Lower leg skin (tissue), 4 donors: ENCODE data around the gene PTPN13. TPM values are rescaled to one million over a fixed set of nuclear protein-coding genes. Genes with fewer than 3 reads are reported as not detected.
"Not testable (repeated sequence)": the region's sequence is repeated elsewhere in the genome, so short reads cannot be mapped to it uniquely, and the experiment has no call there.

Experiments
- DNase-seq, 2 donors: peaks; one replicate each; pipeline ENCODE4 v3.0.0-alpha.2; 2019; ENCODE audit warnings: low spot score in 2 of 2
- H3K4me3 ChIP-seq: fragments of 200-600 bp; sonication (generic); 2 replicates; pipeline ENCODE4 v1.5.1; 2017; ENCODE audit warnings: mild to moderate bottlenecking, low read depth; ENCODE audit not compliant: poor library complexity, severe bottlenecking
- POLR2A ChIP-seq, 2 donors: fragments of 450-650 bp; IDR thresholded peaks; one replicate each; pipeline ENCODE4 v1.6.1; 2016 to 2017; ENCODE audit warnings: antibody characterized with exemption in 2 of 2, mild to moderate bottlenecking in 1 of 2, moderate library complexity in 1 of 2
- WGBS, 2 donors: methylation state at CpG; one replicate each; pipeline ENCODE4 v1.1.5; 2018; 5-methylcytosine and 5-hydroxymethylcytosine counted together
- intact Hi-C: fragments of 100-400 bp; cut with DNase I; formaldehyde crosslinking; loops from one replicate; pipeline ENCODE4 v1.15.0; 2023; ENCODE audit warnings: low total_unique reads
- total RNA-seq, 4 donors: library from RNA; depleted of rRNA; stranded (reverse); fragments of >200 nt; gene quantifications; one replicate each; pipeline ENCODE4 v1.1.0, GENCODE V29; 2016
- TF ChIP-seq, protein P1 (sequence below), 3 donors: fragments of 450-650 bp; IDR thresholded peaks; one replicate each; pipeline ENCODE4 v1.5.1; 2016; ENCODE audit warnings: antibody characterized with exemption in 3 of 3, mild to moderate bottlenecking in 3 of 3, moderate library complexity in 2 of 3

PTPN13 gene
- total RNA-seq, 4 donors from 2014 or later = 98.7 to 135 (median 113) TPM

- H3K4me3 ChIP-seq = no peak overlapping the region
- intact Hi-C loops = no loop called here
- DNase-seq = no peak
- TF ChIP-seq POLR2A (IDR thresholded peaks at IDR 0.05) = no peak
- TF ChIP-seq, protein P1, sequence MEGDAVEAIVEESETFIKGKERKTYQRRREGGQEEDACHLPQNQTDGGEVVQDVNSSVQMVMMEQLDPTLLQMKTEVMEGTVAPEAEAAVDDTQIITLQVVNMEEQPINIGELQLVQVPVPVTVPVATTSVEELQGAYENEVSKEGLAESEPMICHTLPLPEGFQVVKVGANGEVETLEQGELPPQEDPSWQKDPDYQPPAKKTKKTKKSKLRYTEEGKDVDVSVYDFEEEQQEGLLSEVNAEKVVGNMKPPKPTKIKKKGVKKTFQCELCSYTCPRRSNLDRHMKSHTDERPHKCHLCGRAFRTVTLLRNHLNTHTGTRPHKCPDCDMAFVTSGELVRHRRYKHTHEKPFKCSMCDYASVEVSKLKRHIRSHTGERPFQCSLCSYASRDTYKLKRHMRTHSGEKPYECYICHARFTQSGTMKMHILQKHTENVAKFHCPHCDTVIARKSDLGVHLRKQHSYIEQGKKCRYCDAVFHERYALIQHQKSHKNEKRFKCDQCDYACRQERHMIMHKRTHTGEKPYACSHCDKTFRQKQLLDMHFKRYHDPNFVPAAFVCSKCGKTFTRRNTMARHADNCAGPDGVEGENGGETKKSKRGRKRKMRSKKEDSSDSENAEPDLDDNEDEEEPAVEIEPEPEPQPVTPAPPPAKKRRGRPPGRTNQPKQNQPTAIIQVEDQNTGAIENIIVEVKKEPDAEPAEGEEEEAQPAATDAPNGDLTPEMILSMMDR (IDR thresholded peaks at IDR 0.05) = no peak
Observed at GRCh38 chr4:86717651-86718050, 123.5 kb downstream of the PTPN13 start.

DNA sequence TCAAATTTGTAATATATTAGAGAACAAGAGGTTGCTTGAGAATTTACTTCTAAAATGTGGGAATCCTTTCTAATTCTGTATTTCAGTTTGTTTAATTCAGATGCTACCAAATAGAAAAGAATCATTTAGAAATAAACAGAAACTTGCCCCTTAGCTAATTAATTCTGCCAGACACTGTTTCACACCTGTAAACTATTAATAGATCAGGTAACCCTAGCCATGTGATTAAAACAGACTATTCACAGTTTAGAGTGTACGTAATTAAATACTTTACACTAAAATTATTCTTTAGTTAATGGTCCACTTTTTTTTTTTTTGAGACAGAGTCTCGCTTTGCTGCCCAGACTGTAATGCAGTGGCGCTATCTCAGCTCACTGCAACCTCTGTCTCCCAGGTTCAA, 124.0 kb downstream of the PTPN13 start:
- intact Hi-C loops = no loop called here
- no peak for DNase-seq
- 93 to 94% methylated on average over 3 of the region's 3 CpGs for WGBS, 2 donors
- TF ChIP-seq, protein P1 (IDR thresholded peaks at IDR 0.05) = no peak
- no peak for TF ChIP-seq POLR2A (IDR thresholded peaks at IDR 0.05)
- H3K4me3 ChIP-seq = no peak overlapping the region

DNA sequence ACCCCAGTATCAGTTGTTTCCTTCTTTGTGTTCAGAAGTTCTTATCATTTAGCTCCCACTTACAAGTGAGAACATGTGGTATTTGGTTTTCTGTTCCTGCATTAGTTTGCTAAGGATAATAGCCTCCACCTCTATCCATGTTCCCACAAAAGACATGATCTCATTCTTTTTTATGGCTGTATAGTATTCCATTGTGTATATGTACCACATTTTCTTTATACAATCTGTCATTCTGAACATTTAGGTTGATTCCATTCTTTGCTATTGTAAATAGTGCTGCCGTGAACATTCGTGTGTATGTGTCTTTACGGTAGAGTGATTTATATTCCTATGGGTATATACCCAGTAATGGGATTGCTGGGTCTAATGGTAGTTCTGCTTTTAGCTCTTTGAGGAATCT, 125.0 kb downstream of the PTPN13 start:
- DNase-seq, H3K4me3 ChIP-seq, intact Hi-C loops: not testable (repeated sequence)
- 97% methylated on average over 3 of the region's 3 CpGs for WGBS, 2 donors

- intact Hi-C loops = no loop called here
- no peak overlapping the region for H3K4me3 ChIP-seq
- WGBS, 2 donors = 67 to 70% methylated on average over 3 of the region's 3 CpGs
- TF ChIP-seq POLR2A (IDR thresholded peaks at IDR 0.05) = no peak
- TF ChIP-seq, protein P1 (IDR thresholded peaks at IDR 0.05) = no peak
- DNase-seq = no peak
Observed at GRCh38 chr4:86720508-86721068, 126.5 kb downstream of the PTPN13 start.

- intact Hi-C loops = no loop called here
- H3K4me3 ChIP-seq = no peak overlapping the region
- WGBS, 2 donors = 82 to 87% methylated on average over 2 of the region's 2 CpGs
- DNase-seq = no peak
- TF ChIP-seq, protein P1 (IDR thresholded peaks at IDR 0.05) = no peak
- TF ChIP-seq POLR2A (IDR thresholded peaks at IDR 0.05) = no peak
Observed at GRCh38 chr4:86721412-86721811, 127.3 kb downstream of the PTPN13 start.

DNA sequence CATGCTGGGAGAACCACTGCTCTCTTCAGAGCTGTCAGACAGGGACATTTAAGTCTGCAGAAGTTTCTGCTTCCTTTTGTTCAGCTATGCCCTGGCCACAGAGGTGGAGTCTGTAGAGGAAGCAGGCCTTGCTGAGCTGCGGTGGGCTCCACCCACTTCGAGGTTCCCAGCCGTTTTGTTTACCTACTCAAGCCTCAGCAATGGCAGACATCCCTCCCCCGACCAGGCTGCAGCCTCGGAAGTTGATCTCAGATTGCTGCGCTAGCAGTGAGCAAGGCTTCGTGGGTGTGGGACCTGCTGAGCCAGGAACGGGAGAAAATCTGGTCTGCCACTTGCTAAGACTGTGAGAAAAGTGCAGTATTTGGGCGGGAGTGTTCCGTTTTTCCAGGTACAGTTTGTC, 136.2 kb downstream of the PTPN13 start:
- whole genome bisulfite sequencing, 2 donors = 78 to 79% methylated on average over 10 of the region's 10 CpGs
- no peak for DNase-seq
- TF ChIP-seq, protein P1 (IDR thresholded peaks at IDR 0.05) = no peak
- no peak for TF ChIP-seq POLR2A (IDR thresholded peaks at IDR 0.05)
- intact Hi-C loops = no loop called here
- no peak overlapping the region for H3K4me3 ChIP-seq
